ENCODE data around the gene STPG2. TPM values are rescaled to one million over a fixed set of nuclear protein-coding genes. Genes with fewer than 3 reads are reported as not detected.
"Not testable (repeated sequence)": the region's sequence is repeated elsewhere in the genome, so short reads cannot be mapped to it uniquely, and the experiment has no call there.

Gene STPG2
- total and polyA plus RNA-seq, 12 donors = 0.04 to 0.58 (median 0.36) TPM

- no peaks in the 10 kb centered on the region for H3K27me3 ChIP-seq
- no peak overlapping the region for H3K4me3 ChIP-seq
- ATAC-seq (no peak), DNase-seq (no peak)
- no peaks in the 10 kb centered on the region for H3K36me3 ChIP-seq
- H3K9me3 ChIP-seq = peaks cover 0 to 24% (median 0%) of the 10 kb centered on the region in 11 donors
- TF ChIP-seq CTCF (IDR thresholded peaks at IDR 0.05) = no peak
- intact Hi-C loops (cut with DNase I) = no loop called here
- WGBS, 2 donors = 73 to 83% methylated on average over 4 of the region's 4 CpGs
- peaks cover 0 to 5% (median 0%) of the 10 kb centered on the region in 9 donors for H3K4me1 ChIP-seq
- H3K27ac ChIP-seq = no peak overlapping the region
Observed at GRCh38 chr4:97558204-97558778, 585.0 kb downstream of the STPG2 start.

- intact Hi-C loops (cut with DNase I); H3K9me3 ChIP-seq; H3K4me3 ChIP-seq; H3K36me3 ChIP-seq; H3K4me1 ChIP-seq; H3K27me3 ChIP-seq; H3K27ac ChIP-seq; ATAC-seq; DNase-seq: not testable (repeated sequence)
- 87 to 88% methylated on average over 10 of the region's 10 CpGs for WGBS, 2 donors
Observed at GRCh38 chr4:97550637-97551036, 592.6 kb downstream of the STPG2 start.

- no peak for TF ChIP-seq CTCF (IDR thresholded peaks at IDR 0.05)
- Histone ChIP-seq H3K27me3 (no peaks in the 10 kb centered on the region), H3K4me3 (no peak overlapping the region), H3K4me1 (no peaks in the 10 kb centered on the region), H3K27ac (no peak overlapping the region), H3K36me3 (no peaks in the 10 kb centered on the region), H3K9me3 (peaks cover 0 to 1% (median 0%) of the 10 kb centered on the region in 11 donors)
- ATAC-seq = no peak
- 82 to 87% methylated on average over 2 of the region's 2 CpGs for WGBS, 2 donors
- intact Hi-C loops (cut with DNase I) = no loop called here
- DNase-seq = no peak
Observed at GRCh38 chr4:97548943-97549583, 594.2 kb downstream of the STPG2 start.

- TF ChIP-seq CTCF (IDR thresholded peaks at IDR 0.05) = no peak
- Histone ChIP-seq H3K27ac (no peak overlapping the region), H3K4me1 (no peaks in the 10 kb centered on the region), H3K4me3 (no peak overlapping the region), H3K36me3 (no peaks in the 10 kb centered on the region), H3K9me3 (peaks cover 0 to 4% (median 0%) of the 10 kb centered on the region in 11 donors), H3K27me3 (no peaks in the 10 kb centered on the region)
- intact Hi-C loops (cut with DNase I) = no loop called here
- WGBS, 2 donors = 72 to 81% methylated on average over 2 of the region's 2 CpGs
- ATAC-seq (no peak), DNase-seq (no peak)
Observed at GRCh38 chr4:97548186-97548585, 595.1 kb downstream of the STPG2 start.

GRCh38 chr4:97531351-97531750 lies 611.9 kb downstream of the STPG2 start:
- intact Hi-C loops (cut with DNase I) = no loop called here
- Histone ChIP-seq H3K36me3 (no peaks in the 10 kb centered on the region), H3K4me3 (no peak overlapping the region), H3K27me3 (no peaks in the 10 kb centered on the region), H3K27ac (no peak overlapping the region), H3K9me3 (peaks cover 0 to 34% (median 0%) of the 10 kb centered on the region in 11 donors), H3K4me1 (no peaks in the 10 kb centered on the region)
- no peak for DNase-seq
- ATAC-seq = no peak
- TF ChIP-seq CTCF (IDR thresholded peaks at IDR 0.05) = no peak

All from heart right ventricle (tissue), 16 donors.